HEK293 (cell line): ENCODE results near the gene DEPDC5.

Experiments used
- GLIS1 ChIP-seq: fragments of 450-650 bp; formaldehyde crosslinking; IDR thresholded peaks from 2 replicates; pipeline ENCODE4 v1.5.1; 2016; ENCODE audit warnings: missing biosample characterization, missing genetic modification characterization
- HOXA7 ChIP-seq: sonication (generic); formaldehyde crosslinking; IDR thresholded peaks from 2 replicates; pipeline ENCODE4 v1.8.1; 2022; ENCODE audit warnings: missing genetic modification reagents, borderline replicate concordance
- KLF1 ChIP-seq: fragments of 450-650 bp; formaldehyde crosslinking; IDR thresholded peaks from 2 replicates; pipeline ENCODE4 v1.5.1; 2016; ENCODE audit warnings: missing biosample characterization, missing genetic modification characterization
- KLF8 ChIP-seq: fragments of 450-650 bp; formaldehyde crosslinking; IDR thresholded peaks from 2 replicates; pipeline ENCODE4 v1.5.1; 2016; ENCODE audit warnings: missing biosample characterization, missing genetic modification characterization
- PRDM1 ChIP-seq: fragments of 450-650 bp; formaldehyde crosslinking; IDR thresholded peaks from 2 replicates; pipeline ENCODE4; 2016; ENCODE audit warnings: missing biosample characterization, missing genetic modification characterization
- SP3 ChIP-seq: fragments of 450-650 bp; formaldehyde crosslinking; IDR thresholded peaks from 2 replicates; pipeline ENCODE4 v1.5.1; 2016; ENCODE audit warnings: missing biosample characterization, missing genetic modification characterization
- TCF7L2 ChIP-seq: IDR thresholded peaks from 2 replicates; pipeline ENCODE4 v1.6.1; 2011; ENCODE audit warnings: low read depth, mild to moderate bottlenecking, inconsistent platforms, low read length, moderate library complexity, borderline replicate concordance
- TSHZ1 ChIP-seq: fragments of 450-650 bp; formaldehyde crosslinking; IDR thresholded peaks from 2 replicates; pipeline ENCODE4 v1.5.1; 2016; ENCODE audit warnings: missing biosample characterization, missing genetic modification characterization, borderline replicate concordance
- ZFP69B ChIP-seq: fragments of 450-650 bp; formaldehyde crosslinking; IDR thresholded peaks from 2 replicates; pipeline ENCODE4 v1.5.1; 2016; ENCODE audit warnings: missing biosample characterization, missing genetic modification characterization
- ZNF133 ChIP-seq: fragments of 450-650 bp; formaldehyde crosslinking; IDR thresholded peaks from 2 replicates; pipeline ENCODE4 v1.5.1; 2016; ENCODE audit warnings: missing biosample characterization, missing genetic modification characterization
- ZNF138 ChIP-seq: fragments of 450-650 bp; formaldehyde crosslinking; IDR thresholded peaks from 2 replicates; pipeline ENCODE4 v1.5.1; 2016; ENCODE audit warnings: missing biosample characterization, missing genetic modification characterization, borderline replicate concordance
- ZNF19 ChIP-seq: fragments of 450-650 bp; formaldehyde crosslinking; IDR thresholded peaks from 2 replicates; pipeline ENCODE4; 2016; ENCODE audit warnings: missing biosample characterization, missing genetic modification characterization, low read depth
- ZNF2 ChIP-seq: fragments of 450-650 bp; formaldehyde crosslinking; IDR thresholded peaks from 2 replicates; pipeline ENCODE4 v1.5.1; 2016; ENCODE audit warnings: missing biosample characterization, missing genetic modification characterization
- ZNF202 ChIP-seq: fragments of 450-650 bp; formaldehyde crosslinking; IDR thresholded peaks from 2 replicates; pipeline ENCODE4 v1.5.1; 2016; ENCODE audit warnings: missing biosample characterization, missing genetic modification characterization, borderline replicate concordance
- ZNF248 ChIP-seq: fragments of 450-650 bp; formaldehyde crosslinking; IDR thresholded peaks from 2 replicates; pipeline ENCODE4 v1.5.1; 2017; ENCODE audit warnings: missing biosample characterization, missing genetic modification characterization
- ZNF324 ChIP-seq: fragments of 450-650 bp; formaldehyde crosslinking; IDR thresholded peaks from 2 replicates; pipeline ENCODE4 v1.5.1; 2016; ENCODE audit warnings: missing biosample characterization, missing genetic modification characterization
- ZNF341 ChIP-seq: fragments of 450-650 bp; formaldehyde crosslinking; IDR thresholded peaks from 2 replicates; pipeline ENCODE4; 2016; ENCODE audit warnings: low read depth, missing biosample characterization, missing genetic modification characterization
- ZNF354C ChIP-seq: fragments of 450-650 bp; formaldehyde crosslinking; IDR thresholded peaks from 2 replicates; pipeline ENCODE4 v1.5.1; 2016; ENCODE audit warnings: missing biosample characterization, missing genetic modification characterization, low read depth, borderline replicate concordance
- ZNF473 ChIP-seq: fragments of 450-650 bp; formaldehyde crosslinking; IDR thresholded peaks from 2 replicates; pipeline ENCODE4 v1.5.1; 2017; ENCODE audit warnings: missing biosample characterization, missing genetic modification characterization
- ZNF488 ChIP-seq: fragments of 450-650 bp; formaldehyde crosslinking; IDR thresholded peaks from 2 replicates; pipeline ENCODE4 v1.5.1; 2016; ENCODE audit warnings: missing biosample characterization, missing genetic modification characterization
- ZNF571 ChIP-seq: fragments of 450-650 bp; formaldehyde crosslinking; IDR thresholded peaks from 2 replicates; pipeline ENCODE4 v1.5.0; 2017; ENCODE audit warnings: missing biosample characterization, missing genetic modification characterization
- ZNF596 ChIP-seq: fragments of 450-650 bp; IDR thresholded peaks from 2 replicates; pipeline ENCODE4 v1.5.0; 2018; ENCODE audit warnings: missing biosample characterization, mild to moderate bottlenecking, missing genetic modification characterization, moderate library complexity
- ZNF623 ChIP-seq: fragments of 450-650 bp; formaldehyde crosslinking; IDR thresholded peaks from 2 replicates; pipeline ENCODE4 v1.5.1; 2016; ENCODE audit warnings: missing biosample characterization, missing genetic modification characterization
- ZNF645 ChIP-seq: fragments of 450-650 bp; formaldehyde crosslinking; IDR thresholded peaks from 2 replicates; pipeline ENCODE4; 2016; ENCODE audit warnings: missing biosample characterization, missing genetic modification characterization
- ZNF677 ChIP-seq: fragments of 450-650 bp; IDR thresholded peaks from 2 replicates; pipeline ENCODE4 v1.5.0; 2018; ENCODE audit warnings: missing biosample characterization, mild to moderate bottlenecking, missing genetic modification characterization, moderate library complexity
- ZNF768 ChIP-seq: fragments of 450-650 bp; formaldehyde crosslinking; IDR thresholded peaks from 2 replicates; pipeline ENCODE4 v1.5.1; 2018; ENCODE audit warnings: missing biosample characterization, mild to moderate bottlenecking, missing genetic modification characterization
- ZNF785 ChIP-seq: fragments of 450-650 bp; formaldehyde crosslinking; IDR thresholded peaks from 2 replicates; pipeline ENCODE4 v1.5.1; 2016; ENCODE audit warnings: missing biosample characterization, missing genetic modification characterization
- ZNF837 ChIP-seq: fragments of 450-650 bp; formaldehyde crosslinking; IDR thresholded peaks from 2 replicates; pipeline ENCODE4 v1.5.1; 2016; ENCODE audit warnings: missing biosample characterization, missing genetic modification characterization
- ZSCAN30 ChIP-seq: fragments of 450-650 bp; IDR thresholded peaks from 2 replicates; pipeline ENCODE4 v1.5.1; 2018; ENCODE audit warnings: missing biosample characterization, mild to moderate bottlenecking, missing genetic modification characterization, moderate library complexity
- TF ChIP-seq, protein P1 (sequence below): sonication (generic); formaldehyde crosslinking; IDR thresholded peaks from 2 replicates; pipeline ENCODE4 v1.8.1; 2022; ENCODE audit warnings: mild to moderate bottlenecking, moderate library complexity, missing genetic modification reagents
- TF ChIP-seq, protein P2 (sequence below): fragments of 450-650 bp; formaldehyde crosslinking; IDR thresholded peaks from 2 replicates; pipeline ENCODE4 v1.5.1; 2016; ENCODE audit warnings: missing biosample characterization, missing genetic modification characterization

Gene DEPDC5

GRCh38 chr22:31944700-31945442, 191.1 kb downstream of the DEPDC5 start (continued):
- TF ChIP-seq ZNF138 (no peak), HOXA7 (CRISPR knock-in tag) (no peak), TCF7L2 (no peak), ZNF341 (tag by site-specific recombination) (no peak), GLIS1 (tag by site-specific recombination) (no peak), SP3 (tag by site-specific recombination) (peak; percentile 72), KLF8 (tag by site-specific recombination) (peak; percentile 69), ZNF473 (tag by site-specific recombination) (no peak), ZNF202 (tag by site-specific recombination) (no peak), ZNF785 (tag by site-specific recombination) (no peak), ZNF677 (tag by site-specific recombination) (no peak), ZNF324 (tag by site-specific recombination) (no peak), ZNF596 (tag by site-specific recombination) (no peak), PRDM1 (tag by site-specific recombination) (no peak), ZNF19 (tag by site-specific recombination) (no peak), ZSCAN30 (tag by site-specific recombination) (no peak), TSHZ1 (tag by site-specific recombination) (no peak), ZNF837 (tag by site-specific recombination) (no peak), ZNF248 (tag by site-specific recombination) (no peak), KLF1 (tag by site-specific recombination) (0 out of 2 replicates have a peak, but pooled peaks have one; percentile 9), ZNF133 (tag by site-specific recombination) (no peak), ZNF488 (tag by site-specific recombination) (no peak), ZNF2 (tag by site-specific recombination) (no peak), ZNF768 (tag by site-specific recombination) (no peak), ZNF571 (no peak), ZFP69B (tag by site-specific recombination) (peak; percentile 81), ZNF645 (no peak), ZNF354C (tag by site-specific recombination) (no peak), ZNF623 (tag by site-specific recombination) (no peak)
- TF ChIP-seq, protein P1, sequence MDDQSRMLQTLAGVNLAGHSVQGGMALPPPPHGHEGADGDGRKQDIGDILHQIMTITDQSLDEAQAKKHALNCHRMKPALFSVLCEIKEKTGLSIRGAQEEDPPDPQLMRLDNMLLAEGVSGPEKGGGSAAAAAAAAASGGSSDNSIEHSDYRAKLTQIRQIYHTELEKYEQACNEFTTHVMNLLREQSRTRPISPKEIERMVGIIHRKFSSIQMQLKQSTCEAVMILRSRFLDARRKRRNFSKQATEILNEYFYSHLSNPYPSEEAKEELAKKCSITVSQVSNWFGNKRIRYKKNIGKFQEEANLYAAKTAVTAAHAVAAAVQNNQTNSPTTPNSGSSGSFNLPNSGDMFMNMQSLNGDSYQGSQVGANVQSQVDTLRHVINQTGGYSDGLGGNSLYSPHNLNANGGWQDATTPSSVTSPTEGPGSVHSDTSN (CRISPR knock-in tag) = 0 out of 2 replicates have a peak, but pooled peaks have one; percentile 5
- TF ChIP-seq, protein P2, sequence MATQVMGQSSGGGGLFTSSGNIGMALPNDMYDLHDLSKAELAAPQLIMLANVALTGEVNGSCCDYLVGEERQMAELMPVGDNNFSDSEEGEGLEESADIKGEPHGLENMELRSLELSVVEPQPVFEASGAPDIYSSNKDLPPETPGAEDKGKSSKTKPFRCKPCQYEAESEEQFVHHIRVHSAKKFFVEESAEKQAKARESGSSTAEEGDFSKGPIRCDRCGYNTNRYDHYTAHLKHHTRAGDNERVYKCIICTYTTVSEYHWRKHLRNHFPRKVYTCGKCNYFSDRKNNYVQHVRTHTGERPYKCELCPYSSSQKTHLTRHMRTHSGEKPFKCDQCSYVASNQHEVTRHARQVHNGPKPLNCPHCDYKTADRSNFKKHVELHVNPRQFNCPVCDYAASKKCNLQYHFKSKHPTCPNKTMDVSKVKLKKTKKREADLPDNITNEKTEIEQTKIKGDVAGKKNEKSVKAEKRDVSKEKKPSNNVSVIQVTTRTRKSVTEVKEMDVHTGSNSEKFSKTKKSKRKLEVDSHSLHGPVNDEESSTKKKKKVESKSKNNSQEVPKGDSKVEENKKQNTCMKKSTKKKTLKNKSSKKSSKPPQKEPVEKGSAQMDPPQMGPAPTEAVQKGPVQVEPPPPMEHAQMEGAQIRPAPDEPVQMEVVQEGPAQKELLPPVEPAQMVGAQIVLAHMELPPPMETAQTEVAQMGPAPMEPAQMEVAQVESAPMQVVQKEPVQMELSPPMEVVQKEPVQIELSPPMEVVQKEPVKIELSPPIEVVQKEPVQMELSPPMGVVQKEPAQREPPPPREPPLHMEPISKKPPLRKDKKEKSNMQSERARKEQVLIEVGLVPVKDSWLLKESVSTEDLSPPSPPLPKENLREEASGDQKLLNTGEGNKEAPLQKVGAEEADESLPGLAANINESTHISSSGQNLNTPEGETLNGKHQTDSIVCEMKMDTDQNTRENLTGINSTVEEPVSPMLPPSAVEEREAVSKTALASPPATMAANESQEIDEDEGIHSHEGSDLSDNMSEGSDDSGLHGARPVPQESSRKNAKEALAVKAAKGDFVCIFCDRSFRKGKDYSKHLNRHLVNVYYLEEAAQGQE (tag by site-specific recombination) = no peak
